HepG2 (cell line): Measurements from ENCODE around the gene PTGIS. TPM values are rescaled to one million over a fixed set of nuclear protein-coding genes. Genes with fewer than 3 reads are reported as not detected.

Experiments used
- ATAC-seq: fragments of 200-7000 bp; cut with Tn5 transposase; 3 replicates; pipeline ENCODE4 v1.9.1; 2020; ENCODE audit warnings: mild to moderate bottlenecking, moderate library complexity
- BruUV-seq: library from RNA; stranded (reverse); fragments of 400-500 nt; replicated peaks from 2 replicates; lab custom pipeline; 2021; lab: Mats Ljungman, UMichigan
- CTCF ChIA-PET: fragments of 300-600 bp; formaldehyde crosslinking; extraction: SDS; loops from one replicate; lab custom pipeline; 2021; ENCODE audit warnings: low total read pairs, inconsistent platforms, low intra/inter-chr PET ratio; lab: Yijun Ruan, JAX
- POLR2A ChIA-PET: fragments of 350-600 bp; sonication (Branson Sonifier 250); formaldehyde crosslinking; loops from one replicate; lab custom pipeline; 2020; ENCODE audit warnings: antibody characterized with exemption, inconsistent platforms; lab: Yijun Ruan, JAX
- DNase-seq: peaks from one replicate; pipeline ENCODE4 v3.0.0-alpha.2; 2015; ENCODE audit warnings: low spot score
- FAIRE-seq: peaks from 3 replicates; lab custom pipeline; 2011; peaks lifted over from hg19 to GRCh38; lab: Jason Lieb, UNC
- H2AFZ ChIP-seq: one replicate; pipeline ENCODE4 v1.6.1; 2011; ENCODE audit warnings: low read length, inconsistent platforms
- H3K27ac ChIP-seq: fragments of 300-600 bp; 3 replicates; pipeline ENCODE4 v1.8.0; 2011; ENCODE audit warnings: mixed run types, mild to moderate bottlenecking, mixed read lengths, low read length, inconsistent platforms; ENCODE audit not compliant: insufficient read depth; ENCODE audit errors: extremely low read length
- H3K27me3 ChIP-seq, 2 experiments: fragments of 200-600 bp in 1 of 2; 2 replicates in 1 of 2; 3 replicates in 1 of 2; pipeline versions ENCODE4 v1.6.0 to v1.8.0; 2011; ENCODE audit warnings: low read length in 2 of 2, mild to moderate bottlenecking in 2 of 2, moderate library complexity in 2 of 2, inconsistent platforms in 1 of 2; ENCODE audit not compliant: insufficient read depth in 2 of 2, control insufficient read depth in 1 of 2
- H3K36me3 ChIP-seq, 2 experiments: fragments of 200-600 bp in 1 of 2; replicated peaks in 1 of 2; 2 replicates in 1 of 2; 3 replicates in 1 of 2; pipeline versions ENCODE4 v1.5.1 to v1.8.0; 2011; ENCODE audit warnings: low read length in 2 of 2, inconsistent platforms in 1 of 2; ENCODE audit not compliant: insufficient read depth in 2 of 2, control insufficient read depth in 1 of 2
- H3K4me1 ChIP-seq: 2 replicates; pipeline ENCODE4 v1.5.1; 2012; ENCODE audit warnings: low read length, inconsistent platforms; ENCODE audit not compliant: insufficient read depth
- H3K4me2 ChIP-seq: 2 replicates; pipeline ENCODE4 v1.6.0; 2011; ENCODE audit warnings: low read depth, low read length, inconsistent platforms
- H3K4me3 ChIP-seq, 3 experiments: fragments of 200-600 bp in 1 of 3; sonication (generic), shearing (Covaris generic) in 1 of 3; replicated peaks in 1 of 3; 2 replicates each; pipeline ENCODE4 v1.5.1; 2011 to 2016; ENCODE audit warnings: low read length in 3 of 3, inconsistent platforms in 2 of 3, low read depth in 2 of 3, mild to moderate bottlenecking in 2 of 3, control low read depth in 1 of 3, mixed read lengths in 1 of 3; ENCODE audit not compliant: insufficient read depth in 1 of 3
- H3K79me2 ChIP-seq: one replicate; pipeline ENCODE4 v1.6.1; 2011; ENCODE audit warnings: low read length, inconsistent platforms; ENCODE audit not compliant: insufficient read depth
- H3K9ac ChIP-seq: 2 replicates; pipeline ENCODE4 v1.6.0; 2011; ENCODE audit warnings: mild to moderate bottlenecking, low read depth, low read length, inconsistent platforms; ENCODE audit not compliant: insufficient read depth
- H3K9me3 ChIP-seq: 2 replicates; pipeline ENCODE4 v1.5.1; 2012; ENCODE audit warnings: mild to moderate bottlenecking, low read length
- H4K20me1 ChIP-seq: 2 replicates; pipeline ENCODE4 v1.6.0; 2011; ENCODE audit warnings: inconsistent platforms, mild to moderate bottlenecking, low read length, moderate library complexity; ENCODE audit not compliant: insufficient read depth
- ATM ChIP-seq: fragments of 450-650 bp; IDR thresholded peaks from 2 replicates; pipeline ENCODE4 v1.7.1; 2017; ENCODE audit warnings: mild to moderate bottlenecking, borderline replicate concordance
- BCLAF1 ChIP-seq: fragments of 450-650 bp; IDR thresholded peaks from 2 replicates; pipeline ENCODE4 v1.6.1; 2017; ENCODE audit warnings: mild to moderate bottlenecking
- MAFK ChIP-seq, 2 experiments: IDR thresholded peaks in 1 of 2; conservative IDR thresholded peaks in 1 of 2; 2 replicates each; pipeline ENCODE4 v1.6.1; 2011; ENCODE audit warnings: improper control_type of control experiment in 2 of 2, low read length in 2 of 2
- NFYC ChIP-seq: IDR thresholded peaks from 2 replicates; pipeline ENCODE4 v1.6.1; 2016; ENCODE audit warnings: missing genetic modification reagents, missing compliant biosample characterization
- PAWR ChIP-seq: sonication (generic); formaldehyde crosslinking; IDR thresholded peaks from 2 replicates; pipeline ENCODE4 v1.4.0; 2020; ENCODE audit warnings: missing genetic modification reagents, mild to moderate bottlenecking, borderline replicate concordance
- PHF8 ChIP-seq: sonication (generic); formaldehyde crosslinking; IDR thresholded peaks from 2 replicates; pipeline ENCODE4 v1.5.0; 2020; ENCODE audit warnings: missing genetic modification reagents
- SNAPC5 ChIP-seq: sonication (generic); formaldehyde crosslinking; IDR thresholded peaks from 2 replicates; pipeline ENCODE4 v1.8.1; 2023; ENCODE audit warnings: mild to moderate bottlenecking, missing genetic modification reagents, borderline replicate concordance
- TMF1 ChIP-seq: sonication (generic); formaldehyde crosslinking; IDR thresholded peaks from 2 replicates; pipeline ENCODE4 v1.8.1; 2022; ENCODE audit warnings: low read depth, missing genetic modification reagents
- USF2 ChIP-seq, 2 experiments: sonication (generic) in 1 of 2; formaldehyde crosslinking in 1 of 2; IDR thresholded peaks; 2 replicates each; pipeline versions ENCODE4 v1.5.1 to v1.6.1; 2011 to 2020; ENCODE audit warnings: borderline replicate concordance in 1 of 2, low read depth in 1 of 2, low read length in 1 of 2, mild to moderate bottlenecking in 1 of 2, missing genetic modification reagents in 1 of 2, moderate library complexity in 1 of 2
- ZNF274 ChIP-seq: sonication (generic); formaldehyde crosslinking; IDR thresholded peaks from 2 replicates; pipeline ENCODE4 v1.5.1; 2020; ENCODE audit warnings: mild to moderate bottlenecking, missing genetic modification reagents
- ZNF329 ChIP-seq: sonication (generic); formaldehyde crosslinking; IDR thresholded peaks from 2 replicates; pipeline ENCODE4 v1.9.0; 2021; ENCODE audit warnings: low read depth, mild to moderate bottlenecking, missing genetic modification reagents
- ZNF570 ChIP-seq: sonication (generic); formaldehyde crosslinking; IDR thresholded peaks from 2 replicates; pipeline ENCODE4 v1.4.0; 2020; ENCODE audit warnings: mild to moderate bottlenecking, missing genetic modification reagents, borderline replicate concordance
- ZNF607 ChIP-seq: sonication (generic); formaldehyde crosslinking; IDR thresholded peaks from 2 replicates; pipeline ENCODE4 v1.5.1; 2020; ENCODE audit warnings: missing genetic modification reagents, mild to moderate bottlenecking, borderline replicate concordance
- ZNF770 ChIP-seq: sonication (generic); formaldehyde crosslinking; IDR thresholded peaks from 2 replicates; pipeline ENCODE4 v1.5.0; 2020; ENCODE audit warnings: mild to moderate bottlenecking, missing genetic modification reagents
- WGBS: methylation state at CpG from one replicate; pipeline ENCODE4 v1.1.6; 2017; ENCODE audit warnings: low lambda C conversion rate; 5-methylcytosine and 5-hydroxymethylcytosine counted together
- in situ Hi-C: cut with HindIII; loops from 2 replicates; pipeline ENCODE4 v1.10.0; 2017; ENCODE audit warnings: low pct_unique_long_range_greater_than_20kb; ENCODE audit not compliant: extremely low pct_ligation_motif_present
- intact Hi-C: fragments of 100-400 bp; cut with micrococcal nuclease; formaldehyde crosslinking; loops from one replicate; pipeline ENCODE4 v1.10.0; 2022; ENCODE audit not compliant: unreplicated experiment
- polyA plus RNA-seq, 8 experiments: library from polyadenylated mRNA; depleted of rRNA in 3 of 8; stranded (reverse) in 7 of 8; unstranded in 1 of 8; fragments of >200 nt; fragmentation: Illumina TruSeq in 4 of 8; extraction: Trizol in 4 of 8; gene quantifications; 2 replicates each; pipeline versions ENCODE4 v1.2.1 to v1.2.3, GENCODE V29; 2011 to 2016; ENCODE audit warnings: low read depth in 4 of 8, missing spikeins in 1 of 8, mixed read lengths in 1 of 8; ENCODE audit not compliant: insufficient read depth in 1 of 8
- total RNA-seq, 5 experiments: library from RNA; depleted of rRNA; stranded (reverse); fragments of >200 nt; fragmentation: Illumina TruSeq; extraction: Trizol; gene quantifications; 2 replicates each; pipeline ENCODE4 v1.2.3, GENCODE V29; 2016; ENCODE audit warnings: low read depth in 1 of 5
- TF ChIP-seq, protein P1 (sequence below): sonication (generic); formaldehyde crosslinking; conservative IDR thresholded peaks from 2 replicates; pipeline ENCODE4 v1.4.0; 2020; ENCODE audit warnings: missing genetic modification reagents

The PTGIS gene
- total and polyA plus RNA-seq, 2 of the 13 experiments (the other 11 are each of a cell fraction or from before 2014, with no cell fraction given) = not detected

DNA sequence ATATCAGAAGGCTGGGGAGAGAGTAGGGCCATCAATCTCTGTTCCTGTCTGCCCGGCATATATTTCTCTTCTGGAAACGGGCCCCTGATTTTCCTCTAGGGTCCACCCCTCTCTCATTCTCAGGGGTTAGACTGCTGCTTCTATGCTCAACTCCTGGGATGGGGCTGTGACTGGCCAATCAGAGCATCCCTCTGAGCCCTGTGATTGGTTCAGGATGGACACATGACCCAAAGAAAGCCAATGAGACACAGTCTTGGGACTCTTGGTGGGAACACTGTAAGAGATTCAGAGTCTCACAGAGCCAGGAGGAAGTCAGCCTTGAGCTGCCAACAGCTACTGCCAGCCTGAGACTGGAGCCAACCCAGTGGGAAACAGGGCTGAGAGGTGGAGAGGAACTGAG is 54.4 kb downstream of the PTGIS start:
- no peak for FAIRE-seq
- TF ChIP-seq NFYC (CRISPR knock-in tag) = peak; percentile 51; the same call in 1 of the 2 replicates
- no peak for TF ChIP-seq PHF8
- no peak for TF ChIP-seq TMF1
- TF ChIP-seq ZNF607 = no peak
- no peak for TF ChIP-seq ZNF274
- no peak for TF ChIP-seq PAWR (CRISPR knock-in tag)
- no peak for TF ChIP-seq MAFK (conservative IDR thresholded peaks at IDR 0.05 in 1 of 2, IDR thresholded peaks at IDR 0.05 in 1 of 2; ENCODE audit: low read length in 2 of 2)
- TF ChIP-seq, protein P1, sequence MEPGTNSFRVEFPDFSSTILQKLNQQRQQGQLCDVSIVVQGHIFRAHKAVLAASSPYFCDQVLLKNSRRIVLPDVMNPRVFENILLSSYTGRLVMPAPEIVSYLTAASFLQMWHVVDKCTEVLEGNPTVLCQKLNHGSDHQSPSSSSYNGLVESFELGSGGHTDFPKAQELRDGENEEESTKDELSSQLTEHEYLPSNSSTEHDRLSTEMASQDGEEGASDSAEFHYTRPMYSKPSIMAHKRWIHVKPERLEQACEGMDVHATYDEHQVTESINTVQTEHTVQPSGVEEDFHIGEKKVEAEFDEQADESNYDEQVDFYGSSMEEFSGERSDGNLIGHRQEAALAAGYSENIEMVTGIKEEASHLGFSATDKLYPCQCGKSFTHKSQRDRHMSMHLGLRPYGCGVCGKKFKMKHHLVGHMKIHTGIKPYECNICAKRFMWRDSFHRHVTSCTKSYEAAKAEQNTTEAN (CRISPR knock-in tag) = no peak
- no peak for TF ChIP-seq ZNF570
- no peak for TF ChIP-seq ATM
- no peak for TF ChIP-seq SNAPC5
- TF ChIP-seq BCLAF1 = no peak
- TF ChIP-seq ZNF770 (CRISPR knock-in tag) = no peak
- TF ChIP-seq ZNF329 (CRISPR knock-in tag) = no peak
- TF ChIP-seq USF2 (IDR thresholded peaks at IDR 0.05; ENCODE audit: low read depth, low read length) = 0 out of 2 replicates have a peak, but pooled peaks have one; percentile 2
- no peak for TF ChIP-seq USF2 (CRISPR knock-in tag; IDR thresholded peaks at IDR 0.05; ENCODE audit: borderline replicate concordance)
- H3K79me2 ChIP-seq = no peaks in the 10 kb centered on the region
- no peaks in the 10 kb centered on the region for H3K9me3 ChIP-seq
- peaks cover 4 to 37% of the 10 kb centered on the region in 2 experiments; a peak in 3 of 5 replicates for H3K27me3 ChIP-seq
- H3K4me3 ChIP-seq = no peak overlapping the region
- H3K4me1 ChIP-seq = no peaks in the 10 kb centered on the region
- ChIA-PET POLR2A (no interaction called here), CTCF (interaction anchor here (1.0 kb wide), 1 partner anchor 180 kb away, joined by 3 read pairs; no protein-coding TSS in a partner anchor)
- H3K27ac ChIP-seq = no peak overlapping the region
- DNase-seq = no peak
- intact Hi-C loops = no loop called here
- H3K4me2 ChIP-seq = no peak overlapping the region
- no TSS peak for BruUV-seq
- H2AFZ ChIP-seq = no peak overlapping the region
- no peaks in the 10 kb centered on the region for H4K20me1 ChIP-seq
- in situ Hi-C loops = no loop called here
- no peaks in the 10 kb centered on the region for H3K36me3 ChIP-seq
- ATAC-seq = no peak
- 13% methylated on average over 2 of the region's 2 CpGs for WGBS
- no peak overlapping the region for H3K9ac ChIP-seq
